ENCODE results near the gene TMEM37. TPM values are rescaled to one million over a fixed set of nuclear protein-coding genes. Genes with fewer than 3 reads are reported as not detected.

The TMEM37 gene
- total RNA-seq: 1.6 and 12.9 TPM in 2 replicates

GRCh38 chr2:119431155-119431975 is at the start of gene TMEM37:
Gene TMEM37 (plus strand): TSS chr2:119431854. CDS start chr2:119431904, 50 bp downstream.

Other genes with a start within 250 kb of the TMEM37 start
- 46.6 and 53.1 TPM in 2 replicates for gene STEAP3, start 208.0 kb upstream of the TMEM37 start, total RNA-seq
- gene C2orf76, start 65.0 kb upstream of the TMEM37 start, total RNA-seq: 7.4 and 10.6 TPM in 2 replicates
- 100 and 169 TPM in 2 replicates for gene DBI, start 64.9 kb upstream of the TMEM37 start, total RNA-seq
- gene SCTR, start 92.6 kb downstream of the TMEM37 start, total RNA-seq: 1.4 TPM in 1 of 2 replicates, not detected in the other
- 0.81 and 1.8 TPM in 2 replicates for gene CFAP221, start 112.6 kb downstream of the TMEM37 start, total RNA-seq
- 11.9 and 27.5 TPM in 2 replicates for gene TMEM177, start 247.3 kb downstream of the TMEM37 start, total RNA-seq